Testis (tissue), 3 donors: ENCODE results near the gene EEIG1. TPM values are rescaled to one million over a fixed set of nuclear protein-coding genes. Genes with fewer than 3 reads are reported as not detected.

Source experiments
- DNase-seq: peaks from one replicate; pipeline ENCODE4 v3.0.0-alpha.2; 2019
- H3K27ac ChIP-seq, 2 donors: fragments of 200-600 bp; sonication (generic); one replicate each; pipeline ENCODE4 v1.5.1; 2019
- H3K27me3 ChIP-seq: fragments of 200-600 bp; sonication (generic); one replicate; pipeline ENCODE4 v1.5.1; 2019
- H3K36me3 ChIP-seq: fragments of 200-600 bp; sonication (generic); one replicate; pipeline ENCODE4 v1.5.1; 2017; ENCODE audit warnings: low read depth; ENCODE audit errors: missing control alignments
- H3K4me1 ChIP-seq: fragments of 200-600 bp; sonication (generic); one replicate; pipeline ENCODE4 v1.5.1; 2019
- H3K4me3 ChIP-seq, 2 donors: fragments of 200-600 bp; sonication (generic); one replicate each; pipeline ENCODE4 v1.5.1; 2017 to 2019
- H3K9me3 ChIP-seq: fragments of 200-600 bp; sonication (generic); one replicate; pipeline ENCODE4 v1.5.1; 2017
- POLR2A ChIP-seq: fragments of 450-650 bp; IDR thresholded peaks from one replicate; pipeline ENCODE4 v1.6.1; 2017; ENCODE audit warnings: antibody characterized with exemption, mild to moderate bottlenecking, moderate library complexity
- WGBS, 2 donors: methylation state at CpG; one replicate each; pipeline ENCODE4 v1.1.5; 2018; 5-methylcytosine and 5-hydroxymethylcytosine counted together
- intact Hi-C: fragments of 100-400 bp; cut with DNase I; formaldehyde crosslinking; loops from one replicate; pipeline ENCODE4 v1.15.1; 2023; ENCODE audit warnings: low total_unique reads
- polyA plus RNA-seq: library from polyadenylated mRNA; stranded (reverse); fragments of 350-450 nt; fragmentation: Illumina TruSeq; extraction: RNeasy Lipid Tissue Mini Kit (QIAGEN cat#74804); gene quantifications from one replicate; pipeline ENCODE4 v1.2.3, GENCODE V29; 2014; ENCODE audit warnings: low read depth, low replicate concordance; ENCODE audit not compliant: insufficient read depth
- total RNA-seq, 2 donors: library from RNA; depleted of rRNA; stranded (reverse); fragments of >200 nt; gene quantifications; one replicate each; pipeline ENCODE4 v1.2.3, GENCODE V29; 2016
- TF ChIP-seq, protein P1 (sequence below), 3 experiments: fragments of 450-650 bp in 2 of 3; fragments of 200-600 bp in 1 of 3; sonication (generic) in 1 of 3; IDR thresholded peaks; one replicate each; pipeline ENCODE4 v1.5.1; 2016 to 2019; ENCODE audit warnings: antibody characterized with exemption in 3 of 3, mild to moderate bottlenecking in 2 of 3, moderate library complexity in 1 of 3

Gene EEIG1
- total and polyA plus RNA-seq, 3 donors from 2014 or later, result 75.7 to 129 (median 119) TPM

DNA sequence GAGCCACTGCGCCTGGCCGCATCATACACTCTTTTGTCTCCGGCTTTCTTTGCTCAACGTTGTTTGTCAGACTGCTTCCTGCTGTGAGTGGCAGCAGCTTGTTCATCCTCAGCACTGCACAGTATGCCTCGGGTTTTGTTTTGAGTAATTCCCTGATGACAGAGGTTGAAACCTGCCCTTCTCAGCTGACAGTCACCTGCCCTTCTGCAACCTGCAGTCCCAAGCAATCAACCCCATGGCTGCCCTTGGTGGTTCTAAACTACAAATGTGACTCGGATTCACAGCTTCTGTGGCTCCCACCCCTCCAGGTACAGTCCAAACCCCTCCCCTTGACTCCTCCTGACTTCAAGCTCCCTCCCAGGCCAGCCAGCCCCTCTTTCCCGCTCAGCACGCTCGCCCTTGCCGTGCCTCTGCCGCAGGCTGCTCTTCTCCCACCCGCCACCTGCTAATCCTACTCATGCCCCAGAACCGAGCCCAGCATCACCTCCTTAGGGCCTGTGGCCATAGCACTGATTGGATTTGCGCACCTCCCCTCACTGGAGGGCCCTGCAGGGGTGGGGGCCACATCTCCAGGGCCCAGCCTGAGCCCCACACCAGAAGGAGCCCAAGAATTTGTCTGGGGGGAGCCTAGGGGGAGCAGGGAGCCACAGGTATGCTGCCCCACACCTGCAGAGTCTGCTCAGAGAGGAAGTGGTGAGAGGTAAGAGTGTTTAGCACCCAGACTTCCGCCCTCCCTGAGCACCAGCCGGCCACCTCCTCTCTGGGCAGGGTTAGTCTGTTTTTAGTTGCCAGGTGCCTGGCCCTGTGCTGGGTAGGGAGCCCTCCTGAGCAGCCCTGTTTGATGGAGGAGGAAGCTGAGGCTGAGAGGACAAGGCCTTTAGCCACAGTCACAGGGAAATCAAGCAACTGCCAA lies 10.1 kb downstream of the EEIG1 start:
- WGBS, 2 donors, result 66 to 77% methylated on average over 16 of the region's 16 CpGs
- H3K27ac ChIP-seq, result peak overlapping the region in 1 of 2 donors; percentile 37

GRCh38 chr9:127968700-127969383 lies 11.9 kb downstream of the EEIG1 start:
- Histone ChIP-seq H3K4me1 (peaks cover 96% of the 10 kb centered on the region), H3K4me3 (no peak overlapping the region), H3K27ac (peak overlapping the region; percentile 36 to 53), H3K36me3 (no peaks in the 10 kb centered on the region), H3K9me3 (no peaks in the 10 kb centered on the region), H3K27me3 (no peaks in the 10 kb centered on the region)
- intact Hi-C loops, result no loop called here
- DNase-seq, result peak; percentile 87
- TF ChIP-seq, protein P1, sequence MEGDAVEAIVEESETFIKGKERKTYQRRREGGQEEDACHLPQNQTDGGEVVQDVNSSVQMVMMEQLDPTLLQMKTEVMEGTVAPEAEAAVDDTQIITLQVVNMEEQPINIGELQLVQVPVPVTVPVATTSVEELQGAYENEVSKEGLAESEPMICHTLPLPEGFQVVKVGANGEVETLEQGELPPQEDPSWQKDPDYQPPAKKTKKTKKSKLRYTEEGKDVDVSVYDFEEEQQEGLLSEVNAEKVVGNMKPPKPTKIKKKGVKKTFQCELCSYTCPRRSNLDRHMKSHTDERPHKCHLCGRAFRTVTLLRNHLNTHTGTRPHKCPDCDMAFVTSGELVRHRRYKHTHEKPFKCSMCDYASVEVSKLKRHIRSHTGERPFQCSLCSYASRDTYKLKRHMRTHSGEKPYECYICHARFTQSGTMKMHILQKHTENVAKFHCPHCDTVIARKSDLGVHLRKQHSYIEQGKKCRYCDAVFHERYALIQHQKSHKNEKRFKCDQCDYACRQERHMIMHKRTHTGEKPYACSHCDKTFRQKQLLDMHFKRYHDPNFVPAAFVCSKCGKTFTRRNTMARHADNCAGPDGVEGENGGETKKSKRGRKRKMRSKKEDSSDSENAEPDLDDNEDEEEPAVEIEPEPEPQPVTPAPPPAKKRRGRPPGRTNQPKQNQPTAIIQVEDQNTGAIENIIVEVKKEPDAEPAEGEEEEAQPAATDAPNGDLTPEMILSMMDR (IDR thresholded peaks at IDR 0.05), result no peak
- TF ChIP-seq POLR2A, result no peak
- 34 to 65% methylated on average over 10 of the region's 10 CpGs for WGBS, 2 donors

More for the DNA sequence above, 10.1 kb downstream of the EEIG1 start:
- DNase-seq, result no peak
- intact Hi-C loops, result no loop called here
- H3K27me3 ChIP-seq, result no peaks in the 10 kb centered on the region
- TF ChIP-seq POLR2A, result no peak
- TF ChIP-seq, protein P1 (IDR thresholded peaks at IDR 0.05), result no peak
- no peaks in the 10 kb centered on the region for H3K9me3 ChIP-seq
- peaks cover 96% of the 10 kb centered on the region for H3K4me1 ChIP-seq
- H3K4me3 ChIP-seq, result no peak overlapping the region
- H3K36me3 ChIP-seq, result no peaks in the 10 kb centered on the region

GRCh38 chr9:127968042-127968441 lies 12.7 kb downstream of the EEIG1 start:
- intact Hi-C loops, result no loop called here
- no peaks in the 10 kb centered on the region for H3K27me3 ChIP-seq
- 66 to 72% methylated on average over 2 to 3 of the region's 3 CpGs for WGBS, 2 donors
- no peaks in the 10 kb centered on the region for H3K9me3 ChIP-seq
- H3K4me1 ChIP-seq, result peaks cover 96% of the 10 kb centered on the region
- peak overlapping the region; percentile 36 to 53 for H3K27ac ChIP-seq
- TF ChIP-seq POLR2A, result no peak
- TF ChIP-seq, protein P1 (IDR thresholded peaks at IDR 0.05), result no peak
- DNase-seq, result no peak
- no peaks in the 10 kb centered on the region for H3K36me3 ChIP-seq
- H3K4me3 ChIP-seq, result no peak overlapping the region

- no peaks in the 10 kb centered on the region for H3K27me3 ChIP-seq
- intact Hi-C loops, result no loop called here
- no peak for DNase-seq
- H3K36me3 ChIP-seq, result no peaks in the 10 kb centered on the region
- H3K4me1 ChIP-seq, result peaks cover 96% of the 10 kb centered on the region
- 64 to 89% methylated on average over 5 to 9 of the region's 9 CpGs for WGBS, 2 donors
- H3K4me3 ChIP-seq, result no peak overlapping the region
- no peaks in the 10 kb centered on the region for H3K9me3 ChIP-seq
- peak overlapping the region in 1 of 2 donors; percentile 86 for H3K27ac ChIP-seq
- TF ChIP-seq, protein P1 (IDR thresholded peaks at IDR 0.05), result no peak
- no peak for TF ChIP-seq POLR2A
Measured at GRCh38 chr9:127967151-127967809, 13.5 kb downstream of the EEIG1 start.
